Karpas-422 (cell line): ENCODE results near the gene DNAJC21. TPM values are rescaled to one million over a fixed set of nuclear protein-coding genes. Genes with fewer than 3 reads are reported as not detected.

Experiments used
- DNase-seq: peaks from one replicate; pipeline ENCODE4 v3.0.0-alpha.2; 2015
- H2AFZ ChIP-seq: fragments of 200-600 bp; sonication (generic); 2 replicates; pipeline ENCODE4 v1.6.1; 2014; ENCODE audit warnings: antibody characterized with exemption, low read length, mixed read lengths
- H3K27ac ChIP-seq: fragments of 200-600 bp; sonication (generic); 2 replicates; pipeline ENCODE4 v1.5.1; 2014; ENCODE audit warnings: mild to moderate bottlenecking, low read length, moderate library complexity
- H3K27me3 ChIP-seq: fragments of 200-600 bp; sonication (generic); 2 replicates; pipeline ENCODE4 v1.6.1; 2014; ENCODE audit warnings: low read length, mixed read lengths
- H3K36me3 ChIP-seq: fragments of 200-600 bp; sonication (generic); 2 replicates; pipeline ENCODE4 v1.6.1; 2014; ENCODE audit warnings: low read length, mixed read lengths; ENCODE audit not compliant: insufficient read depth
- H3K4me1 ChIP-seq: fragments of 200-600 bp; sonication (generic); 2 replicates; pipeline ENCODE4 v1.6.1; 2014; ENCODE audit warnings: mild to moderate bottlenecking, low read length, mixed read lengths
- H3K4me2 ChIP-seq: fragments of 200-600 bp; sonication (generic); 2 replicates; pipeline ENCODE4 v1.6.1; 2014; ENCODE audit warnings: low read length, low read depth, mild to moderate bottlenecking; ENCODE audit not compliant: poor library complexity, severe bottlenecking
- H3K4me3 ChIP-seq: fragments of 200-600 bp; sonication (generic); 2 replicates; pipeline ENCODE4 v1.5.1; 2014; ENCODE audit warnings: mild to moderate bottlenecking, antibody characterized with exemption, low read length, mixed read lengths
- H3K79me2 ChIP-seq: fragments of 200-600 bp; sonication (generic); 2 replicates; pipeline ENCODE4 v1.6.1; 2014; ENCODE audit warnings: mild to moderate bottlenecking, low read length, mixed read lengths
- H3K9ac ChIP-seq: fragments of 200-600 bp; sonication (generic); 2 replicates; pipeline ENCODE4 v1.6.0; 2014; ENCODE audit warnings: low read length
- H3K9me2 ChIP-seq: fragments of 200-600 bp; sonication (generic), shearing (Covaris generic); replicated peaks from 2 replicates; pipeline ENCODE4 v1.6.0; 2014; ENCODE audit warnings: mild to moderate bottlenecking, low read length, moderate library complexity; ENCODE audit not compliant: insufficient read depth
- H3K9me3 ChIP-seq: fragments of 300-700, 200-600 bp; sonication (generic); 2 replicates; pipeline ENCODE4 v1.6.1; 2014; ENCODE audit warnings: low read length, mixed read lengths
- H4K20me1 ChIP-seq: fragments of 200-600 bp; sonication (generic); 2 replicates; pipeline ENCODE4 v1.6.1; 2014; ENCODE audit warnings: mild to moderate bottlenecking, antibody characterized with exemption, low read length, low read depth; ENCODE audit not compliant: insufficient read depth
- total RNA-seq: library from RNA; depleted of rRNA; stranded (reverse); fragments of >200 nt; shearing (Covaris generic); gene quantifications from 2 replicates; pipeline ENCODE4 v1.2.3, GENCODE V29; 2014; ENCODE audit warnings: low replicate concordance

The DNAJC21 gene
- total RNA-seq, 1 experiment from 2014 or later, result 41.0 TPM

DNA sequence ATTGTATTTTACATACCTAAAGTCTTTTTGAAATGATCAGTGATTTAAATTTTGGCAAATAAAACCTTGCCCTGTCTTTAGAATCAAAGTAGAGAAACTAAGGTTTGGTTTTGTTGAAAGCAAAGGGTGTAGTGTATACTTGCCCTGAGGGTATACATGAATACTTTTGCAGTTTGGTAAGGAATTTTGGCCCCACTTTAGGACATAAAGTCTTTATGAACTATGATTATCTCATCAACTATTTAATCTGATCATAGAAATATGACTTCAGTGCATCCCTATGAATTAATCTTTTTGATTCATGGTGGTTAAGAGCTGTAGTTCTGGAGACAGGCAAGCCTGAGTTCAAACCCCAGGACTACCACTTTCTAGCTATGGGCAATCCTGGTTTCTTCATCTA, 31.7 kb upstream of the DNAJC21 start:
- H3K4me2 ChIP-seq, result no peak overlapping the region
- no peaks in the 10 kb centered on the region for H3K27me3 ChIP-seq

DNA sequence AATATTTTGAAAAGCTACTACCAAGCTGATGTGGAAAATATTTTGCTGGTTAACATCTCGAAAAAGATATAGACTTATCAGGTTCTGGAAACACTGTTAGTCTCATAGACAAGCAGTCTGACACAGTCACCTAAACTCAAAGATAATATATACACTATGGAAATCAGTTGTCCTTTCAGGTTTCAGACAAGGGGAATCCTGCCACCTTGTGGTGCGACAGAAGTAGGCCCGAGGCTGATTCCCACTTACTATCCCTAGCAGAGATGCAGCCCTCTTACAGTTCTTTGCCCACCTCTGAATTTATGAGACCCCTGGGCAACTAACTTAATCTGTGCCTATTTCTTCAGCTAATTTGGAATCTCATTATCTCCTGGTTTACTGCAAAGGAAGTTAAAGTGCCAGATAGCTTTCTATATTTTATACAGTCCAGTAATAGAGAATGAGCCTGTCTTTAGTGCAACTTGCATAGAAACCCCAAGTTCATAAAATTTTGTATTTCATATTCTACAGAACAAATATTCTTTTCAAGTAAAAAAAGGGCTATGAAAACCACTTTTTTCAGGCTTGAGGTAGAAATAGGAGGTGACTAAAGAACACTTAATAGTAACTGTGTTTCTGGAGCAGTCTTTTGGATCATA, 31.0 kb upstream of the DNAJC21 start:
- H3K9ac ChIP-seq, result no peak overlapping the region
- peak; percentile 80 for DNase-seq
- no peak overlapping the region for H3K4me2 ChIP-seq
- H3K79me2 ChIP-seq, result no peaks in the 10 kb centered on the region
- H3K27ac ChIP-seq, result no peak overlapping the region
- H3K36me3 ChIP-seq, result no peaks in the 10 kb centered on the region
- H3K4me1 ChIP-seq, result no peaks in the 10 kb centered on the region
- no peaks in the 10 kb centered on the region for H3K27me3 ChIP-seq
- 0 out of 2 replicates have a peak, but pooled peaks cover 3% of the 10 kb centered on the region for H4K20me1 ChIP-seq
- H3K9me2 ChIP-seq, result no peaks in the 10 kb centered on the region
- no peaks in the 10 kb centered on the region for H3K9me3 ChIP-seq
- no peak overlapping the region for H2AFZ ChIP-seq
- H3K4me3 ChIP-seq, result no peak overlapping the region

More for the DNA sequence above, 31.7 kb upstream of the DNAJC21 start:
- Histone ChIP-seq H3K36me3 (no peaks in the 10 kb centered on the region), H3K4me3 (no peak overlapping the region), H2AFZ (no peak overlapping the region), H3K9me3 (no peaks in the 10 kb centered on the region), H3K79me2 (no peaks in the 10 kb centered on the region), H3K9ac (no peak overlapping the region), H3K27ac (no peak overlapping the region), H4K20me1 (0 out of 2 replicates have a peak, but pooled peaks cover 3% of the 10 kb centered on the region), H3K4me1 (no peaks in the 10 kb centered on the region), H3K9me2 (no peaks in the 10 kb centered on the region)
- no peak for DNase-seq

DNA sequence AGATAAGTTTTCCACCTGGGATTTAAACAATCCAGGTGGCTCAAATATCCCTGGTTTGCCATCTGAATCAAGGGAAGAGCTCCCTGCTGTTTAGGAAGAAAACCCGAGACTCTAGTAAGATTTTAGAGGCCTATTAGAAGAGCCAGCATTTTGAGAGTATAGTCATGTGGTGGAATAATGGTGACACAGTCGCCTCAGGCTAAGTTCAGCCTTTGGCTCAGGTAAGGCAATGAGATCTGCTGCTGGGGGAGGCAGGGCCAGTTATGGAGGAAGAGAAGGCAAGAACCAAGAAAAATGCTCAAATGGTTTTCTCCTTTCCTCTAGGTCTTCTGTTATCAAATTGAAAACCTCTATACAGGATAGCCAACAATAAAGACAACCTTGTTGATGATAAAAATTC, 30.3 kb upstream of the DNAJC21 start:
- no peaks in the 10 kb centered on the region for H3K9me3 ChIP-seq
- no peak overlapping the region for H2AFZ ChIP-seq
- no peaks in the 10 kb centered on the region for H3K79me2 ChIP-seq
- H3K9ac ChIP-seq, result no peak overlapping the region
- no peaks in the 10 kb centered on the region for H3K9me2 ChIP-seq
- H3K4me3 ChIP-seq, result no peak overlapping the region
- H3K4me1 ChIP-seq, result no peaks in the 10 kb centered on the region
- no peak overlapping the region for H3K4me2 ChIP-seq
- H3K27ac ChIP-seq, result no peak overlapping the region
- H4K20me1 ChIP-seq, result 0 out of 2 replicates have a peak, but pooled peaks cover 3% of the 10 kb centered on the region
- H3K36me3 ChIP-seq, result no peaks in the 10 kb centered on the region
- H3K27me3 ChIP-seq, result no peaks in the 10 kb centered on the region
- DNase-seq, result no peak

DNA sequence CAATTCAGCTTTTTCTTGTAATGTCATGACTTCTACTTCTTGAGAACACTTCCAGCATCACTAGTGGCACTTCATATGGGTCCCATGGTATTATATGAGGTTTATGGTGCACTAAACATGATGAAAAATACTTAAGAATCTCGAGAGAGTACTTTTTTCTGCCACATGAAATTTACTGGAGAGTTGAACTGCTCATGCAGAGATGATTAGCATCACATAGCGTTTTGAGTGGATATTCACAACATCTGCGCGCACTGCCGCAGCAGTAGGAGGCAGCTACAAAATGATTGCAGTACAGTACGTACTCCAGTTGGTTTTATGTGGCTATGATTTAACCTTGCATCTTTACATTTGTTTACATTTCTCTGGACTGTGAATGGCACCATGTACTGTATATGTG, 28.7 kb upstream of the DNAJC21 start:
- no peak for DNase-seq
- Histone ChIP-seq H3K79me2 (no peaks in the 10 kb centered on the region), H3K9me3 (no peaks in the 10 kb centered on the region), H3K4me3 (no peak overlapping the region), H3K36me3 (peaks cover 7% of the 10 kb centered on the region; the same call in 1 of the 2 replicates), H3K27ac (no peak overlapping the region), H3K4me1 (no peaks in the 10 kb centered on the region), H3K9ac (no peak overlapping the region), H3K27me3 (no peaks in the 10 kb centered on the region), H3K9me2 (no peaks in the 10 kb centered on the region), H2AFZ (no peak overlapping the region), H3K4me2 (no peak overlapping the region), H4K20me1 (0 out of 2 replicates have a peak, but pooled peaks cover 3% of the 10 kb centered on the region)

DNA sequence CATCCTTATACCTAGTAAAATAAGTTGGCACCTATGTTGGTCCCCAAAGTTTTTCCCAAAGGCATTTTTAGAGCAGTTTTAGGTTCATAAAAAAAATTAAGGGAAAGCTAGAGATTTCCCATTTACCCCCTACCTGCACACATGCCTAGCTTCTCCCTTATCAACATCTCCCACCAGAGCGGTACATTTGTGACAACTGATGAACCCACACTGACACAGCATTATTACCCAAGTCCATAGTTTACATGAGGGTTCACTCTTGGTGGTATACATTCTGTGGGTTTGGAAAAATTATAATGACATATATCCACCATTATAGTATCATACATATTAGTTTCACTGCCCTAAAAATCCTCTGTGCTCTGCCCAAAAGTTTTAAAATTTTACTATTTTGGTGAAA, 26.1 kb upstream of the DNAJC21 start:
- peaks cover 14% of the 10 kb centered on the region; the same call in 1 of the 2 replicates for H3K36me3 ChIP-seq
- H3K4me1 ChIP-seq, result no peaks in the 10 kb centered on the region
- no peaks in the 10 kb centered on the region for H3K27me3 ChIP-seq
- DNase-seq, result no peak
- H3K9me2 ChIP-seq, result no peaks in the 10 kb centered on the region
- H3K79me2 ChIP-seq, result no peaks in the 10 kb centered on the region
- H4K20me1 ChIP-seq, result no peaks in the 10 kb centered on the region
- no peak overlapping the region for H3K9ac ChIP-seq
- no peak overlapping the region for H2AFZ ChIP-seq
- H3K9me3 ChIP-seq, result no peaks in the 10 kb centered on the region
- H3K27ac ChIP-seq, result no peak overlapping the region
- H3K4me2 ChIP-seq, result no peak overlapping the region
- no peak overlapping the region for H3K4me3 ChIP-seq

DNA sequence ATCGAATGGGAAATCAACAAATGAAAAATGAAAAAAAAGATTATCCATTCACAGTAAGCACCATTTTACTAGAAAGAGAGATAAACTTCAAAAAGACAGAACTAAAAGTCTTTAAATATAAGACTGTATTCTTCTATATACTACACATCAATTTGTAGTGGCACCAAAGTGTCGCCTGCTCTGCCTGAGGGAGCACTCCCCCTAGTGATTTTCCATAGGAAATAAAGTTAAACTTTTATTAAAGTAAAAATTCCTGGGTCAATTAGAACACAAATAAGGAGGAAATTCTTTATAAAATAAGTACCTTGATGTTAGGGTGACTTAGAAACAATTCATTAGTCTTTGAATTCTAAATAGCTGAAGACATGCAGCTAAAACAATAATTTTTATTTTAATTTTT, 23.8 kb upstream of the DNAJC21 start:
- H3K79me2 ChIP-seq, result no peaks in the 10 kb centered on the region
- no peaks in the 10 kb centered on the region for H3K9me2 ChIP-seq
- peaks cover 25% of the 10 kb centered on the region for H3K36me3 ChIP-seq
- no peak overlapping the region for H3K4me2 ChIP-seq
- no peaks in the 10 kb centered on the region for H3K27me3 ChIP-seq
- H2AFZ ChIP-seq, result no peak overlapping the region
- H3K9ac ChIP-seq, result no peak overlapping the region
- H3K4me3 ChIP-seq, result no peak overlapping the region
- H3K4me1 ChIP-seq, result no peaks in the 10 kb centered on the region
- no peak overlapping the region for H3K27ac ChIP-seq
- no peaks in the 10 kb centered on the region for H4K20me1 ChIP-seq
- no peaks in the 10 kb centered on the region for H3K9me3 ChIP-seq
- no peak for DNase-seq

DNA sequence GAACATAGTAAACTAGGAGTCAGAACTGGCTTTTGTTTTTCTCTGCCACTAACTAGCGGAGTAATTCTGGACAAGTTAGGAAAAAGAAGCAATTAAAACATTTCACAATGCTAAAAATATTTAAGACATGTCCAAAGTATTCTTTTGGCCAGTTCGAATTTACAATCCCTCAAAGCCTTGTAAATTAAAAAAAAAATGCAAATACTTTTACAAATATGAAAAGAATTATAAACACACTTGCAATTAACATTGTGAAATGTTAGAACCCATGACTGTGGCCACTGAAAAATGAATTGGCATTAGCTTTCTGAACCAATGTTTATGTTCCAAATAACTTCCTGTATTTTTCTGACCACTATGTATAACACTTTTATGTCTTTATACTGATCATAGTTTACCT, 16.3 kb upstream of the DNAJC21 start:
- DNase-seq, result no peak
- no peak overlapping the region for H3K27ac ChIP-seq
- H2AFZ ChIP-seq, result no peak overlapping the region
- no peaks in the 10 kb centered on the region for H3K9me3 ChIP-seq
- peaks cover 28% of the 10 kb centered on the region for H3K4me1 ChIP-seq
- H3K9ac ChIP-seq, result no peak overlapping the region
- H3K79me2 ChIP-seq, result peaks cover 68% of the 10 kb centered on the region
- peaks cover 7% of the 10 kb centered on the region; the same call in 1 of the 2 replicates for H4K20me1 ChIP-seq
- peak overlapping the region; percentile 92; the same call in 1 of the 2 replicates for H3K4me3 ChIP-seq
- H3K4me2 ChIP-seq, result peak overlapping the region; percentile 83
- no peaks in the 10 kb centered on the region for H3K9me2 ChIP-seq
- no peaks in the 10 kb centered on the region for H3K27me3 ChIP-seq
- peaks cover 38% of the 10 kb centered on the region for H3K36me3 ChIP-seq

DNA sequence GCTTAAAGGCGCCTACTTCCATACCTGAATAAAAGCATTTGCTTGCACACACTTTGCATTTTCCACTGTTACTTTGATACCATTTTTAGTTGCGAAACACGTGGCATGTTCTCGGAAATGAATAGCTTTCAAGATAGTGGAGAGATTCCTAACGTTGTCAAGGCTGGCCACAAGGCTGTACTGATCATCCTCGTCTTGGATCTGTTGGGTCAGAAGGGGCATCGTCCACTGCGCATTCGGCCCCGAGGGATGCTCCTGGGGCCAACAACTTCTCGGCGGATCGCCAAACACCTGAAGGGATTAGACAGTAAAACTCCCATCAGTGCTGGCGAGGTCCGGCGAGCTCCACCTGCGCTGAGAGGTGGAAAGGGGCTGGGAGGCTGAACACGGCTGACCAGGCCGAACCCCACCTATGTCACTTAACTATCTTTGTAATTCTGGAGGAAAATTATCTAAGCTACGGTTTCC, 14.7 kb upstream of the DNAJC21 start:
- no peaks in the 10 kb centered on the region for H3K9me2 ChIP-seq
- no peaks in the 10 kb centered on the region for H3K27me3 ChIP-seq
- H3K79me2 ChIP-seq, result peaks cover 85% of the 10 kb centered on the region
- peak overlapping the region; percentile 74; the same call in 1 of the 2 replicates for H2AFZ ChIP-seq
- H3K9ac ChIP-seq, result peak overlapping the region; percentile 90
- peak overlapping the region; percentile 81 for H3K27ac ChIP-seq
- peaks cover 8% of the 10 kb centered on the region; the same call in 1 of the 2 replicates for H4K20me1 ChIP-seq
- peaks cover 47% of the 10 kb centered on the region for H3K36me3 ChIP-seq
- no peaks in the 10 kb centered on the region for H3K9me3 ChIP-seq
- H3K4me1 ChIP-seq, result peaks cover 38% of the 10 kb centered on the region
- DNase-seq, result peak; percentile 80
- H3K4me3 ChIP-seq, result peak overlapping the region; percentile 92
- peak overlapping the region; percentile 83 for H3K4me2 ChIP-seq
